ENCODE results near the gene BORCS6.

BORCS6 gene

GRCh38 chr17:8138374-8138671 lies 51.7 kb downstream of the BORCS6 start:
- Mint-ChIP-seq H3K4me3 (no peak overlapping the region), H3K9me3 (no peaks in the 10 kb centered on the region), H3K36me3 (ENCODE audit: low read depth) (peaks cover 17% of the 10 kb centered on the region), H3K27me3 (ENCODE audit: low read depth) (peaks cover 8% of the 10 kb centered on the region), H3K4me1 (no peaks in the 10 kb centered on the region), H3K27ac (no peak overlapping the region)
- no peak for TF ChIP-seq CTCF (IDR thresholded peaks at IDR 0.05; ENCODE audit: unreplicated experiment in 3 of 3)

Data from nephron (organoid).